GM19351 (cell line): ENCODE results near the gene MRM1.

Source experiments
- ATAC-seq: cut with Tn5 transposase; IDR thresholded peaks from one replicate; pipeline ENCODE4 v1.9.1; 2021; ENCODE audit warnings: mild to moderate bottlenecking, moderate library complexity; ENCODE audit not compliant: unreplicated experiment

MRM1 gene, protein sequence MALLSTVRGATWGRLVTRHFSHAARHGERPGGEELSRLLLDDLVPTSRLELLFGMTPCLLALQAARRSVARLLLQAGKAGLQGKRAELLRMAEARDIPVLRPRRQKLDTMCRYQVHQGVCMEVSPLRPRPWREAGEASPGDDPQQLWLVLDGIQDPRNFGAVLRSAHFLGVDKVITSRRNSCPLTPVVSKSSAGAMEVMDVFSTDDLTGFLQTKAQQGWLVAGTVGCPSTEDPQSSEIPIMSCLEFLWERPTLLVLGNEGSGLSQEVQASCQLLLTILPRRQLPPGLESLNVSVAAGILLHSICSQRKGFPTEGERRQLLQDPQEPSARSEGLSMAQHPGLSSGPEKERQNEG

GRCh38 chr17:36601303-36602029 lies at the start of gene MRM1:
TSS of gene MRM1 (plus strand) at chr17:36601583. CDS start at chr17:36601811, 228 bp downstream.
- peak; percentile 83 for ATAC-seq

GRCh38 chr17:36553459-36553858 lies 47.9 kb upstream of the MRM1 start:
- ATAC-seq: no peak

- no peak for ATAC-seq
Observed at GRCh38 chr17:36566081-36566480, 35.3 kb upstream of the MRM1 start.

DNA sequence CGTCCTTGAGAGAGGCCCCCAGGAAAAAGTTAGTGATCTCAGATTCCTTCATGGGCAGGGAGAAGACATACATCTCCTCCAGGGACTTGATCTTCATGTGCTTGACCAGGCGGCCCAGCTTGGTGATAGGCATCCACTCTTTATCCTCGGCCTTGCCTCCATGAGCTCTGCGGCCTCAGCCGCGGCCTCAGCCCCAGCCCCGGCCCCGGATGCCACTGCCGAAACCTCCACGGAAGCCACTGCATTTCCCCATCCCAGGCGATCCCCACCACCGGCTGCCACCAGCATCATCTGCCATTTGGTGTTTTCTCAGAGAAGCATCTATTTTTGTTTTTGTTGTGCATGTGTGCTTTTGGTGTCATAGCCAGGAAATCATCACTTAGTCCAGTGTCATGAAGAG lies 26.4 kb upstream of the MRM1 start:
- no peak for ATAC-seq

- no peak for ATAC-seq
Observed at GRCh38 chr17:36576793-36577192, 24.6 kb upstream of the MRM1 start.

- no peak for ATAC-seq
Observed at GRCh38 chr17:36578671-36579070, 22.7 kb upstream of the MRM1 start.

DNA sequence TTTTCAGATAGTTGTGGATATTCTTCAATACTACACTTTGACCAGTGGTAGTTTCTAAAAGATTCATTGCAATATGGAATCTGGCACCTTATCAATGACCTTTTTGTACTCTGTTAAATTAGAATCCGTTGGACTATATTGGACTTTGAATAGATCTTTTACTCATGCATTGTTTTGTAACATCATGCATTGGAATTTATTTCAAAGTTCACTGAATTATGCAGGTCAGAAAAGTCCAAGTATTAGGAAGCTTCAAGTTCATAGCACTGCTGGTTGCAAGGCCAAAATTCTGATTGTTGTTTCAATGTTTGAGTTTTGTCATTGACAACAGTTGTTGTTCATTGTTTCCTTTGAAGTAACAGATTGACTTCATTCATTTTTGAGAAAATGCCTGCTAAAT lies 17.6 kb upstream of the MRM1 start:
- no peak for ATAC-seq

- ATAC-seq: no peak
Observed at GRCh38 chr17:36586138-36586537, 15.2 kb upstream of the MRM1 start.

DNA sequence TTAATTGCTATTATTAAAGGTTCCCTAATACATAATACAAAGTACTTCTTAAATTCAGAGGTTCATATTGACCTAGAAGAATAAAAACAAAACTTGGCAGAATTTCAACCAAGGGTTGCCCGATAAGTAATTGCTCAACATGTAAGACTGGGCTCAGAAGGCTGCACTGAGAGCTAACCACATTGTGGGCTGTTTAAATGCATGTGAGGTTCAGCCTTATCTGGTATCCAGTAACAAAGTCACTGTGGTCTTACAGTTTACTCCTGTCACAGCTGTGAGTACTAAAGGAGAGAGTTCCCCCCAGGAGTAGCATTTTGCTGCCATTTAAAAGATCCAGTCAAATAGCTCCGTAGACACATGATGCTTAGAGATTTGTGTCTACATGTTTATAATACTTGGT lies 11.3 kb upstream of the MRM1 start:
- no peak for ATAC-seq

DNA sequence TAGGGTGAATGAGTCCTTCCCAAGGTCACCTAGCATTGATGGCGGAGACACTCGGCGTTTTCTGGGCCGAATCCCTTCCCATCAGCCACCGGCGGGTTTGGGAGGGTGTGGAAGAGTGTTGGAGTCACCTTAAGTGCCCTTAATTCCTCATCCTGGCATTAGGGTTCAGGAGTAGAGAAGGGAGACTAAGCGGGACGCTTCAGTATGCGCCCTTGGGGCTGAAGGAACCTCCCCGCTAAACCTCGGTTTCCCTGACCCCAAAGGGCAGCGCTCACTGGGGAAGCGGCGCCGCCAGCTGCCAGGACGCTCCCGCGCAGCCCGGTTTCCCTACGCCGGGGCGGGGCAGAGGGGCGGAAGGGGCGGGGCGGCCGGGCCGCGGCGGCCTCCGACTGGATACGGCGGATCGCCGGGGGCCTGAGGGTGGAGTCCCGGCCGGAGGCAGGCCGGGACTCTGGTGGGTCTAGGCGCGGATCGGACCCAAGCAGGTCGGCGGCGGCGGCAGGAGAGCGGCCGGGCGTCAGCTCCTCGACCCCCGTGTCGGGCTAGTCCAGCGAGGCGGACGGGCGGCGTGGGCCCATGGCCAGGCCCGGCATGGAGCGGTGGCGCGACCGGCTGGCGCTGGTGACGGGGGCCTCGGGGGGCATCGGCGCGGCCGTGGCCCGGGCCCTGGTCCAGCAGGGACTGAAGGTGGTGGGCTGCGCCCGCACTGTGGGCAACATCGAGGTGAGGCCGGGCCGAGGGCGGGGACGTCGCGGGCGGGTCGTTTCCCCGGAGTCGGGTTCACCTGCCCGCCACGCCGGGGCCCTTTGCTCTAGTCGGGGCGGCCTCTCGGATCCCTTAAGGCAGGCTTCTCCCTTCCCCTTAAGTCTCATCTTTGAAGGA lies 9.7 kb upstream of the MRM1 start, which contains the start of gene DHRS11:
Gene DHRS11 (plus strand): TSS at position 446 of the 882 bp plus-strand sequence. CDS start 131 bp downstream, at position 577.
- peak; percentile 83 for ATAC-seq

DNA sequence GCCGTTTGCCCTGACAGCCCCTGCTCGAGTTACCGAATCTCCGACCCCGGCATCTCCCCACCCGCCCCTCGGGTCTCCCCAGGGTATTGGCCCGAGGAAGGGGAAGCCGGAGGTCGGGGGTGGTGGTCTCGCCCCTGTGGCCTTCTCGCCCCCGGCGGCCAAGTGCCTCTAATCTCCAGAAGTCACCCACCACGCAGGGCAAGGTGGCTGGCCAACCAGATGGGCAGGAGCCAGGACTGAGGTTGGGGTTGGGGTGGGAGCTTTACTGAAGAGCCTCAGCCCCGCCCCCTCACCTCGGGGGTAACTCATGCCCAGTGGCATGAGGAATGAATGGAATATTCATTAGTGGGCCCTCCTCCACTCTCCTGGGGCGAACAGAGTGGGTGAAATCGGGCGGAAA lies 9.1 kb upstream of the MRM1 start:
- ATAC-seq: peak; percentile 16

DNA sequence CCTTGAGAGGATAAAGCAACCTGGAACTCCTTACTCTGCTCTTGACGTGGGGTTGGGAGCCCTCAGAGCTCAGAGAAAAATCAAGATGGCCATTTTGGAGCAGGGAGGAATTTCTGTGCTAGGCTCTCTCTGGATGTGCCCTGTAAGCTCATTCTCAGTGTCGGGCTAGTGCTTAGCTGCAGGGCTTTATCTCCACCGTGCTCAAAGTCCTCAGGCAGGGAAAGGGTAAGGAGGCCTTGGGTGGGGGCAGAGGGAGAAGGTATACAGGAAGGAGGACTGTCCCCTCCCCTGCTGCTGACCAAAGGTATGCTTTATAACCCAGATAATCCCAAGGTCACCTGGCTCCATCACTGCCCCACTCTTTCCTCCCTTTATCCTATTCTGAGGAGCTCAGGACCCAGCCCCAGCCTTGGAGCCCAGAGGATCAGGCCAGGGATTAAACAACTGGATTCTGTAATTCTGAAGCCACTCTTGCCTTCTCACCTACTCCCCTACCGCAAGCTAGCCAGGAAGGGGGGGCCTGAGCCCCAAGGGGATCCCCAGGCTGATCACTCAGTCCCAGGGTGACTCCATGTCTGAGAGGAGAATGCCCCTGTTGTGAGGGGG lies 8.6 kb upstream of the MRM1 start:
- ATAC-seq: no peak

DNA sequence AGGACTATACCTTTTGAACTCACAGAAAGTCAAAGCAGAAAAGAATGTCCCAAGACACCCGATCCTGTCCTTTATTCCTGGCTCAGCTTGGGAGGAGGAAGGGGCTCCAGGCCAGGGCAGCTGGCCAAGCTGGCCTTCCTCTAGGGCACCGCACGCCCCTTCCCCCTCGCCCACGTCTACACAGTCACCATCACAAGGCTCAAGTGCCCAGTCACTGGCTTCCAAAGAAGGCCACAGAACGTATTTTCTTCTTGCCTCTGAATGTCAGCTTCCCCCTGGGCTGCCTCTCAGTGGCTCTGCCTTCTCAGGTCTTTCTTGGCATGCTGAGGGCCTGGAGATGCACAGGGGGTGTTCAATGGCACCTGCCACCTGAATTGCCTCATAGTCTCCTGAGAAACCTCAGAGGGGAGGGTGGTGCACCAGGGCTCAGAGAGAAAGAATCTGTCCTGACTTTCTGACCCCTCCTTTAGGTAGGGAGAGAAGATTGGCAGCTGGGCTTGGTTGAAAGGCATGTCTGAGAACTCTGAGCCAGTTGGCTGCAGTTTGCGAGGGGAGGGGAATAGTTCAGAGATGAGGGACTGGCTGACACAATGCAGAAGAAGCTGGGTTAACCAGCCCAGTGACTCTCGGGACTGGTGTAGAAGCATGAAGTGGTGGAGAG lies 7.6 kb upstream of the MRM1 start:
- ATAC-seq: no peak

GRCh38 chr17:36594626-36595401 lies 6.6 kb upstream of the MRM1 start:
- no peak for ATAC-seq

- no peak for ATAC-seq
Observed at GRCh38 chr17:36597226-36597625, 4.2 kb upstream of the MRM1 start.

GRCh38 chr17:36597866-36598777 lies 3.3 kb upstream of the MRM1 start:
- ATAC-seq: no peak

DNA sequence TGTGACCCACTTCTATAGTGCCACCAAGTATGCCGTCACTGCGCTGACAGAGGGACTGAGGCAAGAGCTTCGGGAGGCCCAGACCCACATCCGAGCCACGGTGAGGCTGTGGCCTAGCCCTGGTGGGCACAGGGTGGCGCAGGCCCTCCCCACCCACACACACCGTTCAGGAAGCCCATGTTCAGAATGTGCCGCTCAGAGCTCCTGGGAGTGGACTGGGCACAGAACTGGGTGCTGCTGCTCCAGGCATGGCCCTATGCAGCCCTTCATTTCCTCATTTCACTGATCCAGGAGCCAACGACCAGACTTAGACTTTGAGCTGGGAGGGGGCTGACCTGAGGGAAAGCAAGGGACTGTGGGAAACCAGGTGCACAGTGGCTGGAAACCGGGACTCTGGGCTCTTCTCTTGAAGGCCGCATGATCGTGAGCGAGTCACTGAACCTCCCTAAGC lies 2.4 kb upstream of the MRM1 start:
- ATAC-seq: no peak

DNA sequence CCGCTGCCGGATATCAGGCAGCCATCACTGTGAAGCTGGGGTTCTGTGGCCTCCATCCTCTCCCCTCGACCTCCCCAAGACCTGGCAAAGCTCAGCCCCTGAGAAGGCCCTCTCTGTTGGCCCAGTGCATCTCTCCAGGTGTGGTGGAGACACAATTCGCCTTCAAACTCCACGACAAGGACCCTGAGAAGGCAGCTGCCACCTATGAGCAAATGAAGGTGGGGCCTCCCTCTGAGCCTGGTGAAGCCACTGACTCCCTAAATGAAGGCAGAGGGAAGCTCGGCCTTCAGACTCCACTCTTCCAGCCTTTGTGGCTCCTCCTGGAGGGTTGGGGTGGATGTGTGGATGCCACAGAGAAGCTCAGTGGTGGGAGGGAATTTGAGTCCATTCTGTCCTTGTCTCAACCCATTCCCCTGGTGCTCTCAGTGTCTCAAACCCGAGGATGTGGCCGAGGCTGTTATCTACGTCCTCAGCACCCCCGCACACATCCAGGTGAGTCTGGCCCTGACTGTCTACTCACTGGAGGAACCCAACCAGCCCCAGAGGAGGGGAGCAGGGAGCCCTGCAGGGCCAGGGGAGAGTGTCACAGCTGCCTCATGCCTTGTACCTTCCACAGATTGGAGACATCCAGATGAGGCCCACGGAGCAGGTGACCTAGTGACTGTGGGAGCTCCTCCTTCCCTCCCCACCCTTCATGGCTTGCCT lies 1.7 kb upstream of the MRM1 start:
- ATAC-seq: no peak
